22Rv1 (cell line): ENCODE data around the gene SLC25A13.
"Not testable (repeated sequence)": the region's sequence is repeated elsewhere in the genome, so short reads cannot be mapped to it uniquely, and the experiment has no call there.

ENCODE experiments used
- H3K27ac ChIP-seq: fragments of 450-650 bp; 2 replicates; pipeline ENCODE4 v1.5.1; 2017
- ZFX ChIP-seq: fragments of 450-650 bp; IDR thresholded peaks from 2 replicates; pipeline ENCODE4 v1.6.1; 2017; ENCODE audit warnings: antibody characterized with exemption, borderline replicate concordance
- TF ChIP-seq, protein P1 (sequence below): fragments of 450-650 bp; IDR thresholded peaks from 2 replicates; pipeline ENCODE4 v1.5.1; 2017; ENCODE audit warnings: mild to moderate bottlenecking

The SLC25A13 gene

DNA sequence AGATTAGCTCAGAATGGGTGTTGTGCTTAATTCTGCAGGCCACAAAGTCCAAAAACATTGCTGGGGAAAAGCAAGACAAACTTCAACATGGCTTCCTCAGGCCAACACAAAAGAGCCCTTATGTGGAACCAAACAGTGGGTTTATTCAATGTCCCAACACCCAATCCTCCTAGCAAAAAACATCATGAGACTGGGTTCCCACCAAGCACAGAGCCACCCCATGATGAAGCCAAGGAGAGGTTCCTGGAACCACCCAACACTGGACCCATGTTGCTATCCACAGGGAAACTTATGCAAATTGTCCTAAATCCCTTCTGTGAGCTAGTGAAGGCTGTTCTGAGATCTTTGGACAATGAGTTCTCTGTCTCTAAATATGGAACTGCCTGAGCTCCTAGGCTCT, 24.0 kb downstream of the SLC25A13 start:
- TF ChIP-seq, protein P1, sequence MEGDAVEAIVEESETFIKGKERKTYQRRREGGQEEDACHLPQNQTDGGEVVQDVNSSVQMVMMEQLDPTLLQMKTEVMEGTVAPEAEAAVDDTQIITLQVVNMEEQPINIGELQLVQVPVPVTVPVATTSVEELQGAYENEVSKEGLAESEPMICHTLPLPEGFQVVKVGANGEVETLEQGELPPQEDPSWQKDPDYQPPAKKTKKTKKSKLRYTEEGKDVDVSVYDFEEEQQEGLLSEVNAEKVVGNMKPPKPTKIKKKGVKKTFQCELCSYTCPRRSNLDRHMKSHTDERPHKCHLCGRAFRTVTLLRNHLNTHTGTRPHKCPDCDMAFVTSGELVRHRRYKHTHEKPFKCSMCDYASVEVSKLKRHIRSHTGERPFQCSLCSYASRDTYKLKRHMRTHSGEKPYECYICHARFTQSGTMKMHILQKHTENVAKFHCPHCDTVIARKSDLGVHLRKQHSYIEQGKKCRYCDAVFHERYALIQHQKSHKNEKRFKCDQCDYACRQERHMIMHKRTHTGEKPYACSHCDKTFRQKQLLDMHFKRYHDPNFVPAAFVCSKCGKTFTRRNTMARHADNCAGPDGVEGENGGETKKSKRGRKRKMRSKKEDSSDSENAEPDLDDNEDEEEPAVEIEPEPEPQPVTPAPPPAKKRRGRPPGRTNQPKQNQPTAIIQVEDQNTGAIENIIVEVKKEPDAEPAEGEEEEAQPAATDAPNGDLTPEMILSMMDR = no peak
- no peak for TF ChIP-seq ZFX
- no peak overlapping the region for H3K27ac ChIP-seq

DNA sequence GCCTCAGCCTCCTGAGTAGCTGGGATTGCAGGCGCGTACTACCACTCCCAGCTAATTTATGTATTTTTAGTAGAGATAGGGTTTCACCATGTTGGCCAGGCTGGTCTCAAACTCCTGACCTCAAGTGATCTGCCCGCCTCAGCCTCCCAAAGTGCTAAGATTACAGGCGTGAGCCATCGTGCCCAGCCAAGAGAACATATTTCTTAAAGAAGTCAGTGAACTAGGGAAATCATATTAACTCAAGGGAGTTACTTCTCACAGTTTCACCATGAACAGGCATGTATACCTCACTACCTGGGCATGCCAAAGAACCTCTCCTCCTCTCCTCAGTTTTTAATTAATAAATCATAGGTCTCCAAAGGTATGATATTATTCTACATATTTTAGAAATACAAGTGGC, 24.5 kb downstream of the SLC25A13 start:
- H3K27ac ChIP-seq = not testable (repeated sequence)

DNA sequence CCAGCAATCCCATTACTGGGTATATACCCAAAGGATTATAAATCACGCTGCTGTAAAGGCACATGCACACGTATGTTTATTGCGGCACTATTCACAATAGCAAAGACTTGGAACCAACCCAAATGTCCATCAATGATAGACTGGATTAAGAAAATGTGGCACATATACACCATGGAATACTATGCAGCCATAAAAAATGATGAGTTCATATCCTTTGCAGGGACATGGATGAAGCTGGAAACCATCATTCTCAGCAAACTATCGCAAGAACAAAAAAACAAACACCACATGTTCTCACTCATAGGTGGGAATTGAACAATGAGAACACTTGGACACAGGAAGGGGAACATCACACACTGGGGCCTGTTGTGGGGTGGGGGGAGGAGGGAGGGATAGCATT, 28.0 kb downstream of the SLC25A13 start:
- H3K27ac ChIP-seq = not testable (repeated sequence)

- no peak for TF ChIP-seq ZFX
- TF ChIP-seq, protein P1 = no peak
- H3K27ac ChIP-seq = no peak overlapping the region
Observed at GRCh38 chr7:96287559-96287958, 34.3 kb downstream of the SLC25A13 start.

DNA sequence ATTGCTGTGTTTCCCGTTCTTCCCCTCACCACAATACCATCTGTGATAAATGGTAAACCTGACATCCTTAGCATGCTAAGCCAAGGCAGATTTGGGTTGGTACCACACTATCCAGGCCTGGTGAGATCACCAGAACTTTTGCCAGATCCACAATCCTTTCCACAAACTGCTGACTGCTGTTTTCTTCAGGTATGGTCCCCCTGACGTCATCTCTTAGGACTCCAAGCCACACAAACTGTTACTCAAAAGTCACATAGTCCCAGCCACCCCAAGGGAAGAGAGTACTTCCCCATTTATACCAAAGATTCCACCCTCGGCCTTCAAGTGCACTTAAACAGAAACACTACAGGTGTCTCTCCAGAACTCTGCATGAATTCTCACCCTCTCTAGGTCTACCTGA, 34.8 kb downstream of the SLC25A13 start:
- no peak overlapping the region for H3K27ac ChIP-seq
- no peak for TF ChIP-seq ZFX
- TF ChIP-seq, protein P1 = no peak

DNA sequence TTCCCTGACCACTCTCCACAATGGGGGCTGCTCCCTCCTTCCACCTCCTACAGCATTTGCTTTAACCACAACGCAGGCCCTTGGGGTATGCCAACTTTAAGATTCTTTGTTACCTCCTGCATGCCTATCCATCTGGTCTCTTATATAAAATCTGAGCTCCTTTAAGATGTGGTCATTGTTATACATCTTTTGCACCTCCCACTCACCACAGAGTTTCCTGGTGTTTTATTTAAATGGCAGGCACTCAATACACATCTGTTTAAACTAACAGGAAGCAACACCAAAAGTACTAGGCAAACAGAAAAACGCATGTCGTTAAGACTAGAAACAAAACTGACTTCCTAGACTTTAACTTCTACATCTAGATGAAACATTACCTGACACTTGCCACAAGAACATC, 36.3 kb downstream of the SLC25A13 start:
- no peak overlapping the region for H3K27ac ChIP-seq
- TF ChIP-seq ZFX = no peak

DNA sequence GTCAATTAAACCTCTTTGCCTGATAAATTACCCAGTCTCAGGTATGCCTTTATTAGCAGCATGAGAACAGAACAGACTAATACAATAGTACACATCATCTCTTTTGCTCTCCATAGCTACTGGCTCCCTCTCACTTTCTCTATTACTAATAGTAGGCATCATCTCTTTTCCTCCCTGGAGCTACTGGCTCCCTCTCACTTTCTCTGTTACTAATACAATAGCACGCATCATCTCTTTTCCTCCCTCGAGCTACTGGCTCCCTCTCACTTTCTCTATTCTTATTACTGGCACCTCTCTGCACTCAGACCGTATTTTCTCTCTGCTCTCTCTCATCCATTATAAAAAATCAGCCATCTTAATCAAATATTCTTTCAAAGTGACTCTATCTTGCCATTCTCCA, 37.1 kb downstream of the SLC25A13 start:
- H3K27ac ChIP-seq = no peak overlapping the region
- no peak for TF ChIP-seq ZFX
- TF ChIP-seq, protein P1 = no peak

- no peak for TF ChIP-seq ZFX
- TF ChIP-seq, protein P1 = no peak
- no peak overlapping the region for H3K27ac ChIP-seq
Observed at GRCh38 chr7:96284240-96284639, 37.7 kb downstream of the SLC25A13 start.

GRCh38 chr7:96282835-96283234, 39.1 kb downstream of the SLC25A13 start:
- H3K27ac ChIP-seq = no peak overlapping the region
- no peak for TF ChIP-seq ZFX

DNA sequence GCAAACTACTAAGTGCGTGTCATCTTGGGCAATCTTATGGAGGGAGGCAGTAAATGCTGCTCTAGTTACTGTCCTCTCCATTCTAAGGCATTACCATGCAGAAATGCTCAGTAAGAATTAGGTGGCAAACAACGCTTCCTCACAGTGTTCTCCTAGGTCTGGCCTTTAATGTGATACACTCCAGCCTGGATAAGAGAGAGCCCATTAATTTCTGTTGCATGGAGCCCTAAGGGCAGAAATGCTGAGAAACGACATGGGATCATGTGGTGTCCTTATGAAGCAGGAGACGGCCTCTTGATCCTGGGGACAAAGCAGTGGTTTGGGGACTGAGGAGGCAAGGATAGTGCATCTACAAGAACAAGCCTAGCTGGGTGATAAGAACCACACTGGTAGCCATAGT, 44.0 kb downstream of the SLC25A13 start:
- no peak for TF ChIP-seq ZFX
- TF ChIP-seq, protein P1 = no peak

More for the DNA sequence above, 44.0 kb downstream of the SLC25A13 start:
- no peak overlapping the region for H3K27ac ChIP-seq
